ENCODE results near the gene PER1. TPM values are rescaled to one million over a fixed set of nuclear protein-coding genes. Genes with fewer than 3 reads are reported as not detected.

PER1 gene
- total and polyA plus RNA-seq, 2 of the 8 experiments (the other 6 are each of a cell fraction or from before 2014, with no cell fraction given): 9.6 to 38.0 TPM

DNA sequence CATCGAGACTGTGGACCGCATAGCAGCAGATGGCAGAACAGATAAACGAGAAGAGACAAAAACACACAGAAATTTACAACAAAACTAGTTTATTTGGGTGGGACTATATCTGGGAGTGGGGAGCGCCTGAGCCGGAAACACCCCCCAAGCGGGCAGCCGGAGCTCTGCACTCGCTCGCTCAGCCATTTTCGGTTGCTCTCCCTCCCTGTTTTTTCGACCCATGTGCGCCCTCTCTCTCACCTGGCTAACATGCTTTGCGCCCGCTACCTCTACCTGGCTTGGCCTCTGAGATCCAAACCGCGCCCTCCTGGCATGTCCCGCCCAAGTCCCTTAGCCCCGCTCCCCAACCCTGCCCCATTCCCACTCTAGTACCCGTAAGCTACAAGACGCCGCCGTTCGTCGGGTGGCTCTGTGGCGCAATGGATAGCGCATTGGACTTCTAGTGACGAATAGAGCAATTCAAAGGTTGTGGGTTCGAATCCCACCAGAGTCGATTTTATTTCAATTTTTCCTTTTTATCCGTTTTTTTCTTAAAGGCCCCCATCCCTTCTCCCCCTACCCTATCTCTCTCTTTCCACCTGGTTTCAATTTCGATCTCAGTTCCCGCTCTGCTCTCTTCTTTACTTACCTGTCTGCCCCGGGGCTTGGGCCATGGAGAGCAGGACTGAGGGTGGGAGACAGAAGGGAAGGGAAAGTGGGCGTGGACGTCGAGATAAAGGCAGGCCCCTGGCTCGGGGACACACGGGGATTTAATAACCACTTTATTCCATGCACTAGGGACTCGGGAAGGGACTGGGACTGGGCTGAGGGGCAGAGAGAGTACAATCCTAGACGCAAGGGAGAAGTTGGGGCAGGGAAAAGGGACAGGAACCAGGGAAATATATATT lies 31.4 kb downstream of the PER1 start (continued):
- TF ChIP-seq POLR2A (IDR thresholded peaks at IDR 0.05; ENCODE audit: control extremely low read depth in 1 of 2, low read depth in 2 of 2, low read length in 2 of 2) (peak in 1 of 2 experiments; percentile 51; a peak in 1 of 3 replicates), SUZ12 (IDR thresholded peaks at IDR 0.05; ENCODE audit: low read length) (no peak)
- TF ChIP-seq, protein P1, sequence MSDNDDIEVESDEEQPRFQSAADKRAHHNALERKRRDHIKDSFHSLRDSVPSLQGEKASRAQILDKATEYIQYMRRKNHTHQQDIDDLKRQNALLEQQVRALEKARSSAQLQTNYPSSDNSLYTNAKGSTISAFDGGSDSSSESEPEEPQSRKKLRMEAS (IDR thresholded peaks at IDR 0.05): peak; percentile 48; the same call in 1 of the 2 replicates

Data from H1 (cell line).